Esophagus squamous epithelium (tissue), 4 donors: ENCODE measurements around the gene COX7A1.

ENCODE experiments used
- CTCF ChIP-seq, 6 experiments: fragments of 450-650 bp in 4 of 6; fragments of 200-600 bp in 2 of 6; sonication (generic) in 2 of 6; IDR thresholded peaks; one replicate each; pipeline ENCODE4 v1.5.1; 2016 to 2019; ENCODE audit warnings: antibody characterized with exemption in 6 of 6, mild to moderate bottlenecking in 4 of 6, moderate library complexity in 4 of 6
- POLR2A ChIP-seq, 4 donors: fragments of 450-650 bp; IDR thresholded peaks; one replicate each; pipeline ENCODE4 v1.6.1; 2017; ENCODE audit warnings: antibody characterized with exemption in 4 of 4, mild to moderate bottlenecking in 4 of 4, moderate library complexity in 3 of 4

- TF ChIP-seq CTCF (IDR thresholded peaks at IDR 0.05), result no peak
- TF ChIP-seq POLR2A (IDR thresholded peaks at IDR 0.05), result no peak
Observed at GRCh38 chr19:36108684-36109083, 43.6 kb downstream of the COX7A1 start.
